A549 (cell line): Measurements from ENCODE around the gene SHCBP1. TPM values are rescaled to one million over a fixed set of nuclear protein-coding genes. Genes with fewer than 3 reads are reported as not detected.

ENCODE experiments used
- ATAC-seq, 2 experiments: fragments of 200-7000 bp in 1 of 2; fragments of >200 bp in 1 of 2; cut with Nextera tagmentation in 1 of 2; cut with Tn5 transposase in 1 of 2; 3 replicates each; pipeline versions ENCODE4 v1.8.0 to v1.9.1; 2018 to 2020; ENCODE audit warnings: mild to moderate bottlenecking in 1 of 2, moderate library complexity in 1 of 2
- CTCF ChIA-PET: fragments of 300-600 bp; sonication (Branson Sonifier 250); formaldehyde crosslinking; extraction: SDS; loops from one replicate; lab custom pipeline; 2021; ENCODE audit warnings: antibody characterized with exemption, inconsistent platforms; lab: Yijun Ruan, JAX
- POLR2A ChIA-PET: fragments of 350-600 bp; formaldehyde crosslinking; extraction: SDS; loops from one replicate; lab custom pipeline; 2021; ENCODE audit warnings: antibody characterized with exemption, inconsistent platforms; lab: Yijun Ruan, JAX
- DNase-seq, 2 experiments: peaks; one replicate each; pipeline versions ENCODE4 v3.0.0 to v3.0.0-alpha.2; 2011 to 2016; ENCODE audit warnings: low read depth in 1 of 2, low spot score in 1 of 2
- FAIRE-seq: peaks from 2 replicates; lab custom pipeline; 2011; peaks lifted over from hg19 to GRCh38; lab: Jason Lieb, UNC
- H3K27ac ChIP-seq, 2 experiments: fragments of >200 bp; sonication (Bioruptor Twin); formaldehyde crosslinking; 3 replicates each; pipeline ENCODE4 v1.5.1; 2016 to 2017
- H3K4me1 ChIP-seq: fragments of >200 bp; sonication (Bioruptor Twin); formaldehyde crosslinking; 3 replicates; pipeline ENCODE4 v1.6.1; 2016
- H3K4me2 ChIP-seq: fragments of >200 bp; sonication (Bioruptor Twin); formaldehyde crosslinking; 3 replicates; pipeline ENCODE4 v1.6.1; 2016
- H3K4me3 ChIP-seq: fragments of >200 bp; sonication (Bioruptor Twin); formaldehyde crosslinking; 3 replicates; pipeline ENCODE4 v1.5.1; 2016
- H3K9me3 ChIP-seq: fragments of >200 bp; sonication (Bioruptor Twin); formaldehyde crosslinking; 3 replicates; pipeline ENCODE4 v1.6.1; 2016
- BHLHE40 ChIP-seq: IDR thresholded peaks from 2 replicates; pipeline ENCODE4 v1.6.1; 2012; ENCODE audit warnings: low read depth, low read length, inconsistent platforms
- CBX2 ChIP-seq: fragments of 200-600 bp; sonication (generic); IDR thresholded peaks from 2 replicates; pipeline ENCODE4 v1.6.1; 2016; ENCODE audit warnings: low read depth, mild to moderate bottlenecking, borderline replicate concordance
- CBX8 ChIP-seq: fragments of 200-600 bp; sonication (generic); IDR thresholded peaks from 2 replicates; pipeline ENCODE4 v1.6.1; 2016
- CEBPB ChIP-seq, 2 experiments: fragments of >200 bp in 1 of 2; sonication (Bioruptor Twin) in 1 of 2; formaldehyde crosslinking in 1 of 2; IDR thresholded peaks; 2 replicates each; pipeline ENCODE4 v1.6.1; 2012 to 2016
- CHD2 ChIP-seq: fragments of 150-350 bp; IDR thresholded peaks from 2 replicates; pipeline ENCODE4 v1.6.1; 2014; ENCODE audit warnings: low read length; ENCODE audit not compliant: partially characterized antibody
- EHF ChIP-seq: fragments of 250-450 bp; sonication (Bioruptor Pico); IDR thresholded peaks from 2 replicates; pipeline ENCODE4 v1.5.0; 2020; ENCODE audit warnings: mild to moderate bottlenecking
- EHMT2 ChIP-seq: fragments of 200-600 bp; sonication (generic); IDR thresholded peaks from 2 replicates; pipeline ENCODE4 v1.6.1; 2016; ENCODE audit warnings: antibody characterized with exemption, low read depth, mild to moderate bottlenecking, moderate library complexity
- GATA3 ChIP-seq: IDR thresholded peaks from 2 replicates; pipeline ENCODE4 v1.6.1; 2012; ENCODE audit warnings: borderline replicate concordance
- HDAC2 ChIP-seq: fragments of 200-600 bp; sonication (generic); IDR thresholded peaks from 2 replicates; pipeline ENCODE4 v1.6.1; 2016
- HOXB13 ChIP-seq: fragments of 250-450 bp; sonication (Bioruptor Pico); IDR thresholded peaks from 2 replicates; pipeline ENCODE4 v1.5.0; 2020; ENCODE audit warnings: low read depth, mild to moderate bottlenecking, moderate library complexity
- JUN ChIP-seq, 2 experiments: fragments of >200 bp; sonication (Bioruptor Twin); formaldehyde crosslinking; IDR thresholded peaks; 2 replicates in 1 of 2; 3 replicates in 1 of 2; pipeline ENCODE4 v1.6.1; 2016 to 2017
- KDM1A ChIP-seq: fragments of 200-600 bp; sonication (generic); IDR thresholded peaks from 2 replicates; pipeline ENCODE4 v1.6.1; 2016; ENCODE audit warnings: low read depth, mild to moderate bottlenecking
- RAD21 ChIP-seq, 2 experiments: fragments of >200 bp in 1 of 2; sonication (Bioruptor Twin) in 1 of 2; formaldehyde crosslinking in 1 of 2; IDR thresholded peaks in 1 of 2; conservative IDR thresholded peaks in 1 of 2; 2 replicates in 1 of 2; 3 replicates in 1 of 2; pipeline ENCODE4 v1.6.1; 2012 to 2018; ENCODE audit warnings: inconsistent platforms in 1 of 2
- RARB ChIP-seq: fragments of 250-450 bp; sonication (Bioruptor Pico); IDR thresholded peaks from 2 replicates; pipeline ENCODE4 v1.8.0; 2021; ENCODE audit warnings: mild to moderate bottlenecking, moderate library complexity
- SMC3 ChIP-seq: fragments of >200 bp; sonication (Bioruptor Twin); formaldehyde crosslinking; IDR thresholded peaks from 3 replicates; pipeline ENCODE4 v1.6.1; 2018; ENCODE audit warnings: inconsistent platforms
- TFCP2L1 ChIP-seq: fragments of 250-450 bp; sonication (Bioruptor Pico); IDR thresholded peaks from 2 replicates; pipeline ENCODE4 v1.5.0; 2021; ENCODE audit warnings: mild to moderate bottlenecking
- ZSCAN20 ChIP-seq: fragments of 250-450 bp; sonication (Bioruptor Pico); IDR thresholded peaks from 2 replicates; pipeline ENCODE4 v1.8.0; 2022; ENCODE audit warnings: mild to moderate bottlenecking, moderate library complexity
- WGBS: methylation state at CpG from one replicate; pipeline ENCODE4 v1.1.6; 2017; ENCODE audit errors: missing lambda C conversion rate; 5-methylcytosine and 5-hydroxymethylcytosine counted together
- polyA plus RNA-seq, 4 experiments: library from polyadenylated mRNA; depleted of rRNA in 3 of 4; stranded (reverse); fragments of >200 nt; fragmentation: RNase III in 1 of 4; extraction: RNeasy Plus Mini Kit Qiagen cat#74134 plus additional on column Dnase treatment in 1 of 4; gene quantifications; 2 replicates in 3 of 4; 3 replicates in 1 of 4; pipeline ENCODE4 v1.2.3, GENCODE V29; 2011 to 2017
- TF ChIP-seq, protein P1 (sequence below): IDR thresholded peaks from 2 replicates; pipeline ENCODE4 v1.6.1; 2012
- TF ChIP-seq, protein P2 (sequence below): IDR thresholded peaks from 2 replicates; pipeline ENCODE4 v1.6.1; 2012; ENCODE audit warnings: low read depth, borderline replicate concordance
- TF ChIP-seq, protein P3 (sequence below): fragments of >200 bp; sonication (Bioruptor Twin); formaldehyde crosslinking; IDR thresholded peaks from 3 replicates; pipeline ENCODE4 v1.6.1; 2016
- TF ChIP-seq, protein P4 (sequence below): IDR thresholded peaks from 2 replicates; pipeline ENCODE4 v1.6.1; 2012
- TF ChIP-seq, protein P5 (sequence below): fragments of >200 bp; sonication (Bioruptor Twin); formaldehyde crosslinking; IDR thresholded peaks from 3 replicates; pipeline ENCODE4 v1.5.1; 2016

Gene SHCBP1
- polyA plus RNA-seq, 2 of the 4 experiments (the other 2 are of a cell fraction) = 46.0 to 53.6 TPM

DNA sequence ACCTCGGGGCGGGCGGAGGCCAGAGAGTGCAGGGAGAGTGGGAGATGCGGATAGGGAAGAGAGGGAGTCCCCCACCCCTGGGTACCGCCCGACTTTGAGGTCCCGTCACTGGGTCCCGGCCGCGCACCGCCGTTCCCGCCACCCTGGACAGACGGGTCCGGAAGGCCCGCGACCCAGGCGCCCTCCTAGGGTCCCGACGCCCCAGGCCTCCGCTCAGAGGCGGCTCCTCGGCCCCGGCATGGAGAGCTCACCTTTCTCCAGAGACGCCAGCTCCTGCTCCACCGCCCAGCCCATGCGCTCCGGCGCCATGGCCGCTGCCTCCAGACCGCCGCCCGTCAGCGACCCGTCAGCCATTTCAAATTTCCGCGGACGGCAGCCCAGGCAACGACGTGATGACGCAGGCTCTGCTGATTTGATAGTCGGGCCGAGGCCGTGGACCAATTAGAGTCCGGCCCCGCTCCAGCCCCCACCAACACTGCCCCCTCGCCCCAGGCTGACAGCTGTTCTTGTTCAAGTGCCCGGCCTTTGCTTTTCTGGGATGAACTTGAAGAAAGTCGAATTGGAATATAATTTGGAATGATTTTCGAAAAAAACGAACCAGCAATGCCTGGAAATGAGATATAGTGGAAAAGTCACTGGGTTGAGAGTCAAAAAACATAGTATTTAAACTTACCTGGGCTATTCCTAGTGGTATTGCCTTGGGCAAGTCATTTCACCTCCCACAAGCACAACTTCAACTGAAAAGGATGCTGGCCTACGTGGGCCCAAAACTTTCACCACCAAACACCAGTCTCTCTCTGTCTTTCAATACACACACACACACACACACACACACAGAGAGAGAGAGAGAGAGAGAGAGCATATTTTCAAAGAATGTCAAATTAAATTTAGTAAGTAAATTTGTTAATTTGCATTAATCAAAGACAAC lies at the start of gene SHCBP1 (continued):
- no peak; the same call in 1 of the 2 replicates for TF ChIP-seq KDM1A
- TF ChIP-seq RARB (CRISPR knock-in tag) = no peak
- TF ChIP-seq, protein P1, sequence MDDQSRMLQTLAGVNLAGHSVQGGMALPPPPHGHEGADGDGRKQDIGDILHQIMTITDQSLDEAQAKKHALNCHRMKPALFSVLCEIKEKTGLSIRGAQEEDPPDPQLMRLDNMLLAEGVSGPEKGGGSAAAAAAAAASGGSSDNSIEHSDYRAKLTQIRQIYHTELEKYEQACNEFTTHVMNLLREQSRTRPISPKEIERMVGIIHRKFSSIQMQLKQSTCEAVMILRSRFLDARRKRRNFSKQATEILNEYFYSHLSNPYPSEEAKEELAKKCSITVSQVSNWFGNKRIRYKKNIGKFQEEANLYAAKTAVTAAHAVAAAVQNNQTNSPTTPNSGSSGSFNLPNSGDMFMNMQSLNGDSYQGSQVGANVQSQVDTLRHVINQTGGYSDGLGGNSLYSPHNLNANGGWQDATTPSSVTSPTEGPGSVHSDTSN = 0 out of 2 replicates have a peak, but pooled peaks have one; percentile 2
- no peak for TF ChIP-seq GATA3
- no peak for TF ChIP-seq BHLHE40
- TF ChIP-seq TFCP2L1 = no peak
- TF ChIP-seq, all 56 proteins: peak for 10

DNA sequence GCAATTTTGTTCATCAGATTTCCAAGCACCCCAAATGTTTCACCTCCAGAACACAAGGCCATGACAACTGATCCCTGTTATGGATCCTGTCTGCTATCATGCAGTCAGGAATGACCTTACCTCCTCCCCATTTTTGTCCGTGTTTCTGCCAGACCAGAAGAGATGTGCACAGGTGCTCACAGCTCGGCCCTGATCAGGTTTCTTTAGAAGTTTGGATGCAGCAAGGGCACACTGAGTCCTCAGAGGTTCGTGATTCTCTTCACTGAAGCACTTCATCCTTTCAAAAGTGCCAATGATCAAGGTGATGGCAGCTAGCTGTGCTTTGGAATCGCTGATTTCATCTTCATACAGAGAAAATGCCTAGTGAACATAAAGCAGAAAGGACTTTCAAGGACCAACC lies 40.9 kb upstream of the SHCBP1 start:
- CTCF ChIA-PET = interaction anchor here (0.9 to 4.1 kb wide), 3 partner anchors 9 to 22 kb away, joined by 3 to 27 read pairs (median 4); no protein-coding TSS in a partner anchor
- WGBS = 71% methylated on average over 4 of the region's 4 CpGs
- no peak overlapping the region for H3K27ac ChIP-seq
- FAIRE-seq (no peak), ATAC-seq (no peak)
- H3K4me2 ChIP-seq = no peak overlapping the region
- TF ChIP-seq, protein P2, sequence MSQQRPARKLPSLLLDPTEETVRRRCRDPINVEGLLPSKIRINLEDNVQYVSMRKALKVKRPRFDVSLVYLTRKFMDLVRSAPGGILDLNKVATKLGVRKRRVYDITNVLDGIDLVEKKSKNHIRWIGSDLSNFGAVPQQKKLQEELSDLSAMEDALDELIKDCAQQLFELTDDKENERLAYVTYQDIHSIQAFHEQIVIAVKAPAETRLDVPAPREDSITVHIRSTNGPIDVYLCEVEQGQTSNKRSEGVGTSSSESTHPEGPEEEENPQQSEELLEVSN = no peak
- TF ChIP-seq, protein P3, sequence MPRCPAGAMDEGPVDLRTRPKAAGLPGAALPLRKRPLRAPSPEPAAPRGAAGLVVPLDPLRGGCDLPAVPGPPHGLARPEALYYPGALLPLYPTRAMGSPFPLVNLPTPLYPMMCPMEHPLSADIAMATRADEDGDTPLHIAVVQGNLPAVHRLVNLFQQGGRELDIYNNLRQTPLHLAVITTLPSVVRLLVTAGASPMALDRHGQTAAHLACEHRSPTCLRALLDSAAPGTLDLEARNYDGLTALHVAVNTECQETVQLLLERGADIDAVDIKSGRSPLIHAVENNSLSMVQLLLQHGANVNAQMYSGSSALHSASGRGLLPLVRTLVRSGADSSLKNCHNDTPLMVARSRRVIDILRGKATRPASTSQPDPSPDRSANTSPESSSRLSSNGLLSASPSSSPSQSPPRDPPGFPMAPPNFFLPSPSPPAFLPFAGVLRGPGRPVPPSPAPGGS = no peak
- TF ChIP-seq ZSCAN20 (CRISPR knock-in tag) (no peak), JUN (IDR thresholded peaks at IDR 0.05) (no peak), CBX2 (no peak), SMC3 (no peak), RAD21 (conservative IDR thresholded peaks at IDR 0.05 in 1 of 2, IDR thresholded peaks at IDR 0.05 in 1 of 2) (no peak), TFCP2L1 (no peak), CEBPB (IDR thresholded peaks at IDR 0.05) (no peak), CHD2 (no peak)
- TF ChIP-seq, protein P4, sequence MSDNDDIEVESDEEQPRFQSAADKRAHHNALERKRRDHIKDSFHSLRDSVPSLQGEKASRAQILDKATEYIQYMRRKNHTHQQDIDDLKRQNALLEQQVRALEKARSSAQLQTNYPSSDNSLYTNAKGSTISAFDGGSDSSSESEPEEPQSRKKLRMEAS = no peak
- TF ChIP-seq, all 56 proteins: peak for 0
- no peak overlapping the region for H3K4me3 ChIP-seq
- POLR2A ChIA-PET = no interaction called here
- H3K9me3 ChIP-seq = no peaks in the 10 kb centered on the region
- H3K4me1 ChIP-seq = no peaks in the 10 kb centered on the region
- no peak for DNase-seq

DNA sequence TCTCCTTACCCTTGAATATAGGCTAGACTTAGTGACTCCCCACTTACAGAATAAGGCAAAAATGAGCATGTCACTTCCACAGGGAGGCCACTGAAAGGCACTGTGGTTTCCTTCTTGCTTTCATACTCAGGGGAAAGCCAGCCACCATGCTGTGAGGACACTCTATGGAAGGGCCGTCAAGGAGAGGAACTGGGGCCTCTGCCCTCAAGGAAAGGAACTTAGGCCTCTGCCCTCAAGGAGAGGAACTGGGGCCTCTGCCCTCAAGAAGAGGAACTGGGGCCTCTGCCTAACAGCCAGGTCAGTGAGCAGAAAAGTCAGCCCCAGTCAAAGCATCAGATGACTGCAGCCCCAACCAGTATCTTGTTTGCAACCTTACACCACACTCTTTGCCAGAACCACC lies 37.7 kb upstream of the SHCBP1 start:
- TF ChIP-seq HDAC2 (no peak), CBX8 (no peak), EHF (no peak), HOXB13 (CRISPR knock-in tag) (no peak), EHMT2 (no peak)
- TF ChIP-seq, protein P5, sequence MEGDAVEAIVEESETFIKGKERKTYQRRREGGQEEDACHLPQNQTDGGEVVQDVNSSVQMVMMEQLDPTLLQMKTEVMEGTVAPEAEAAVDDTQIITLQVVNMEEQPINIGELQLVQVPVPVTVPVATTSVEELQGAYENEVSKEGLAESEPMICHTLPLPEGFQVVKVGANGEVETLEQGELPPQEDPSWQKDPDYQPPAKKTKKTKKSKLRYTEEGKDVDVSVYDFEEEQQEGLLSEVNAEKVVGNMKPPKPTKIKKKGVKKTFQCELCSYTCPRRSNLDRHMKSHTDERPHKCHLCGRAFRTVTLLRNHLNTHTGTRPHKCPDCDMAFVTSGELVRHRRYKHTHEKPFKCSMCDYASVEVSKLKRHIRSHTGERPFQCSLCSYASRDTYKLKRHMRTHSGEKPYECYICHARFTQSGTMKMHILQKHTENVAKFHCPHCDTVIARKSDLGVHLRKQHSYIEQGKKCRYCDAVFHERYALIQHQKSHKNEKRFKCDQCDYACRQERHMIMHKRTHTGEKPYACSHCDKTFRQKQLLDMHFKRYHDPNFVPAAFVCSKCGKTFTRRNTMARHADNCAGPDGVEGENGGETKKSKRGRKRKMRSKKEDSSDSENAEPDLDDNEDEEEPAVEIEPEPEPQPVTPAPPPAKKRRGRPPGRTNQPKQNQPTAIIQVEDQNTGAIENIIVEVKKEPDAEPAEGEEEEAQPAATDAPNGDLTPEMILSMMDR = no peak
- TF ChIP-seq, protein P4 = no peak
- TF ChIP-seq, all 56 proteins: peak for 0
- Histone ChIP-seq H3K4me3 (no peak overlapping the region), H3K9me3 (no peaks in the 10 kb centered on the region), H3K27ac (no peak overlapping the region), H3K4me2 (no peak overlapping the region), H3K4me1 (no peaks in the 10 kb centered on the region)
- POLR2A ChIA-PET = no interaction called here
- DNase-seq (no peak), FAIRE-seq (no peak), ATAC-seq (0 out of 6 replicates have a peak, but pooled peaks of 1 of the 2 experiments have one; percentile 24)
- CTCF ChIA-PET = interaction anchor here (4.1 kb wide), 1 partner anchor 14 kb away, joined by 27 read pairs; no protein-coding TSS in a partner anchor
- 100% methylated on average over 1 of the region's 1 CpG for WGBS
